Lower lobe of right lung (tissue), 2 donors: ENCODE data around the gene PEPD. TPM values are rescaled to one million over a fixed set of nuclear protein-coding genes. Genes with fewer than 3 reads are reported as not detected.

Experiments used
- ATAC-seq, 2 donors: fragments of 200-7000 bp; cut with Tn5 transposase; one replicate each; pipeline ENCODE4 v1.9.1; 2020 to 2022; ENCODE audit warnings: mild to moderate bottlenecking in 2 of 2, moderate library complexity in 2 of 2
- DNase-seq: peaks from one replicate; pipeline ENCODE4 v3.0.0-alpha.2; 2020
- H3K27ac ChIP-seq: fragments of 200-600 bp; one replicate; pipeline ENCODE4 v1.8.0; 2022
- H3K27me3 ChIP-seq: fragments of 200-600 bp; one replicate; pipeline ENCODE4 v1.8.0; 2022; ENCODE audit warnings: low read depth
- H3K36me3 ChIP-seq: fragments of 200-600 bp; one replicate; pipeline ENCODE4 v1.8.0; 2022; ENCODE audit warnings: mild to moderate bottlenecking
- H3K4me1 ChIP-seq: fragments of 200-600 bp; one replicate; pipeline ENCODE4 v1.8.0; 2022
- H3K4me3 ChIP-seq: fragments of 200-600 bp; one replicate; pipeline ENCODE4 v1.8.0; 2022; ENCODE audit warnings: mild to moderate bottlenecking
- H3K9me3 ChIP-seq: fragments of 200-600 bp; one replicate; pipeline ENCODE4 v1.8.0; 2022
- CTCF ChIP-seq: fragments of 200-600 bp; IDR thresholded peaks from one replicate; pipeline ENCODE4 v1.8.0; 2022; ENCODE audit warnings: antibody characterized with exemption, mild to moderate bottlenecking
- intact Hi-C: fragments of 100-400 bp; cut with DNase I; formaldehyde crosslinking; loops from one replicate; pipeline ENCODE4 v1.11.0; 2022
- total RNA-seq: library from RNA; stranded (reverse); fragmentation: NEBNext Ultra II Directional; extraction: Animal tissue kit (Norgen Biotek cat#: 25700); gene quantifications from one replicate; pipeline ENCODE4 v1.2.1, GENCODE V29; 2021
- donor health status: DM: no; HTN: yes; CAD: no; lungs with severe emphysema.

PEPD gene
- total RNA-seq, 1 donor from 2014 or later = 94.0 TPM

GRCh38 chr19:33552191-33552927, 30.8 kb upstream of the PEPD start:
- DNase-seq (no peak), ATAC-seq (no peak)
- no peak for TF ChIP-seq CTCF
- no peaks in the 10 kb centered on the region for H3K4me1 ChIP-seq
- no peak overlapping the region for H3K27ac ChIP-seq
- peaks cover 7% of the 10 kb centered on the region for H3K27me3 ChIP-seq
- no peaks in the 10 kb centered on the region for H3K36me3 ChIP-seq
- H3K9me3 ChIP-seq = no peaks in the 10 kb centered on the region
- intact Hi-C loops = no loop called here
- H3K4me3 ChIP-seq = no peak overlapping the region

- DNase-seq (no peak), ATAC-seq (no peak)
- Histone ChIP-seq H3K27me3 (peaks cover 14% of the 10 kb centered on the region), H3K4me3 (no peak overlapping the region), H3K9me3 (no peaks in the 10 kb centered on the region), H3K27ac (no peak overlapping the region), H3K4me1 (no peaks in the 10 kb centered on the region), H3K36me3 (no peaks in the 10 kb centered on the region)
- TF ChIP-seq CTCF = no peak
- intact Hi-C loops = no loop called here
Observed at GRCh38 chr19:33551676-33552075, 30.1 kb upstream of the PEPD start.

- DNase-seq = no peak
- no peak for TF ChIP-seq CTCF
- no peaks in the 10 kb centered on the region for H3K4me1 ChIP-seq
- no peaks in the 10 kb centered on the region for H3K36me3 ChIP-seq
- H3K27ac ChIP-seq = no peak overlapping the region
- no peaks in the 10 kb centered on the region for H3K9me3 ChIP-seq
- H3K4me3 ChIP-seq = no peak overlapping the region
- intact Hi-C loops = no loop called here
- no peak for ATAC-seq
- H3K27me3 ChIP-seq = peaks cover 13% of the 10 kb centered on the region
Observed at GRCh38 chr19:33550768-33551167, 29.2 kb upstream of the PEPD start.

- no peak overlapping the region for H3K4me3 ChIP-seq
- intact Hi-C loops = no loop called here
- ATAC-seq (no peak), DNase-seq (no peak)
- no peak for TF ChIP-seq CTCF
- no peaks in the 10 kb centered on the region for H3K4me1 ChIP-seq
- no peaks in the 10 kb centered on the region for H3K9me3 ChIP-seq
- H3K27ac ChIP-seq = no peak overlapping the region
- H3K27me3 ChIP-seq = peaks cover 17% of the 10 kb centered on the region
- no peaks in the 10 kb centered on the region for H3K36me3 ChIP-seq
Observed at GRCh38 chr19:33547676-33548075, 26.1 kb upstream of the PEPD start.

GRCh38 chr19:33546656-33547055, 25.1 kb upstream of the PEPD start:
- H3K36me3 ChIP-seq = no peaks in the 10 kb centered on the region
- no peak overlapping the region for H3K27ac ChIP-seq
- H3K27me3 ChIP-seq = peaks cover 17% of the 10 kb centered on the region
- no peak for ATAC-seq
- intact Hi-C loops = no loop called here
- DNase-seq = no peak
- TF ChIP-seq CTCF = no peak
- no peaks in the 10 kb centered on the region for H3K9me3 ChIP-seq
- no peak overlapping the region for H3K4me3 ChIP-seq
- no peaks in the 10 kb centered on the region for H3K4me1 ChIP-seq
